ENCODE measurements around the gene ARHGAP22.

Gene ARHGAP22

DNA sequence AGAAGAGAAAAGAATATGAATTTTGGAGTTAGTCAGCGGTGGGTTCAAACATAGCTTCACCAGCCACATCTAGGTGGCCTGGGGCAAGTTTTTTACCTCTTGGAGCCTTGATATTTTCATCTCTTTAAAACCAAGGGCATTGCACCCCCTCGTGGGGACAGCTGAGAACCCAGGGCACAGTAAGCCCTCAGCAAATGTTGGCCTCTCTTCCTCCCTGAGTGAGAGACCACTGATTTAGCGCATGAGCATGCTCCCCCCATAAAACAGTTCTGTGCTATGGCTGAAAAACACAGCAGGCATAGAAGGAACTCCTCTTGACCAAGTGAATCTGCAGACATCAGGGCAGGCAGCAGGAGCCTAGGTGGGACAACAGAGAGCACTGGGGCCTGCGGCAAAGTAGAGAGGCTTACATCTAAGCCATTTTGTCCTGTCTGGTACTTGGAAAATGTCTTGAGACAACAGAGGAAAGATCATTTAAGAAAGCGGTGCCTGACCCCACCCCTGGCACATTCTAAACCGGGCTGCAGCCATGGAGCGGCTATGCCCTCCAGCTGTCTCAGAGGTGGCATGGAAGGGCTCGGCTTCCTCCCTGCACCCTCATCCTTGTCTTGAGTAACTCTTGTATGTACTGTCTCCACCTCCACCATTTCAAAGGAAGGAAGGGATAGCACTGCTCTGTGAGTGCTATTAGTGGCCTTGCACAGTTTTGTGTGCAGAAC is 94.7 kb downstream of the ARHGAP22 start:
- H3K9me3 ChIP-seq (ENCODE audit: control insufficient read depth in 5 of 5, low read length in 5 of 5): peaks cover 0 to 8% (median 0%) of the 10 kb centered on the region in 5 donors
- H3K27ac ChIP-seq (ENCODE audit: low read depth, low read length): no peak overlapping the region
- peaks cover 5 to 32% (median 13%) of the 10 kb centered on the region in 5 donors for H3K4me1 ChIP-seq (ENCODE audit: control insufficient read depth in 5 of 5, insufficient read depth in 5 of 5, low read length in 5 of 5)
- no peaks in the 10 kb centered on the region for H3K27me3 ChIP-seq (ENCODE audit: control insufficient read depth in 5 of 5, insufficient read depth in 4 of 5, low read length in 5 of 5)
- no peak overlapping the region for H3K4me3 ChIP-seq (ENCODE audit: low read depth in 1 of 5, low read length in 5 of 5)
- H3K9ac ChIP-seq (ENCODE audit: low read length in 5 of 5): no peak overlapping the region
- no peaks in the 10 kb centered on the region for H3K36me3 ChIP-seq (ENCODE audit: control insufficient read depth in 5 of 5, insufficient read depth in 5 of 5, low read length in 5 of 5)

GRCh38 chr10:48508791-48509772 is 95.8 kb downstream of the ARHGAP22 start:
- Histone ChIP-seq H3K27ac (ENCODE audit: low read depth, low read length) (no peak overlapping the region), H3K27me3 (ENCODE audit: control insufficient read depth in 5 of 5, insufficient read depth in 4 of 5, low read length in 5 of 5) (no peaks in the 10 kb centered on the region), H3K4me1 (ENCODE audit: control insufficient read depth in 5 of 5, insufficient read depth in 5 of 5, low read length in 5 of 5) (peaks cover 5 to 32% (median 13%) of the 10 kb centered on the region in 5 donors), H3K9ac (ENCODE audit: low read length in 5 of 5) (no peak overlapping the region), H3K4me3 (ENCODE audit: low read depth in 1 of 5, low read length in 5 of 5) (no peak overlapping the region), H3K9me3 (ENCODE audit: control insufficient read depth in 5 of 5, low read length in 5 of 5) (peaks cover 0 to 4% (median 0%) of the 10 kb centered on the region in 5 donors), H3K36me3 (ENCODE audit: control insufficient read depth in 5 of 5, insufficient read depth in 5 of 5, low read length in 5 of 5) (no peaks in the 10 kb centered on the region)

- no peak overlapping the region for H3K4me3 ChIP-seq (ENCODE audit: low read depth in 1 of 5, low read length in 5 of 5)
- H3K4me1 ChIP-seq (ENCODE audit: control insufficient read depth in 5 of 5, insufficient read depth in 5 of 5, low read length in 5 of 5): peaks cover 5 to 32% (median 13%) of the 10 kb centered on the region in 5 donors
- no peaks in the 10 kb centered on the region for H3K9me3 ChIP-seq (ENCODE audit: control insufficient read depth in 5 of 5, low read length in 5 of 5)
- no peak overlapping the region for H3K27ac ChIP-seq (ENCODE audit: low read depth, low read length)
- no peaks in the 10 kb centered on the region for H3K36me3 ChIP-seq (ENCODE audit: control insufficient read depth in 5 of 5, insufficient read depth in 5 of 5, low read length in 5 of 5)
- no peak overlapping the region for H3K9ac ChIP-seq (ENCODE audit: low read length in 5 of 5)
- no peaks in the 10 kb centered on the region for H3K27me3 ChIP-seq (ENCODE audit: control insufficient read depth in 5 of 5, insufficient read depth in 4 of 5, low read length in 5 of 5)
Observed at GRCh38 chr10:48507933-48508790, 96.7 kb downstream of the ARHGAP22 start.

DNA sequence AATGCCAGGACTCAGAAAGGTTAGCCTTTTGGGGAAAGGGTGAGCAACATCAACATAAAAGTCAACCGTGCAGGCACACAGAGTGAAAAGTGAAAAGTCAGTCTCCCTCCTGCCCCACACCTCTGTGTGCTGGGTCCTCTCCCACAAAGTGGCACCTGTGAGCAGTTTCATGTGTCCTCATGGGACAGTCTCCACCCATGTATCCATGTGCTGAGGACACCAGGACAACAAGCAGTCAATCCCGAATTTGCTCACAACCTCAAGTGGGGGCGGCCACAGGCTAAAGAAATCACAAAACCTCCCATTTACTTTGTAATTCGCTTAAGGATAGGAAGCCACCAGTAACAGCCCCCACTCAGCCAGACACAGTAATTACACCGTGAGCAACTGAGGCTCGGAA is 97.4 kb downstream of the ARHGAP22 start:
- H3K27ac ChIP-seq (ENCODE audit: low read depth, low read length): no peak overlapping the region
- H3K9ac ChIP-seq (ENCODE audit: low read length in 5 of 5): no peak overlapping the region
- no peaks in the 10 kb centered on the region for H3K36me3 ChIP-seq (ENCODE audit: control insufficient read depth in 5 of 5, insufficient read depth in 5 of 5, low read length in 5 of 5)
- H3K4me1 ChIP-seq (ENCODE audit: control insufficient read depth in 5 of 5, insufficient read depth in 5 of 5, low read length in 5 of 5): peaks cover 5 to 30% (median 13%) of the 10 kb centered on the region in 5 donors
- no peaks in the 10 kb centered on the region for H3K9me3 ChIP-seq (ENCODE audit: control insufficient read depth in 5 of 5, low read length in 5 of 5)
- no peak overlapping the region for H3K4me3 ChIP-seq (ENCODE audit: low read depth in 1 of 5, low read length in 5 of 5)
- no peaks in the 10 kb centered on the region for H3K27me3 ChIP-seq (ENCODE audit: control insufficient read depth in 5 of 5, insufficient read depth in 4 of 5, low read length in 5 of 5)

- Histone ChIP-seq H3K27me3 (ENCODE audit: control insufficient read depth in 5 of 5, insufficient read depth in 4 of 5, low read length in 5 of 5) (no peaks in the 10 kb centered on the region), H3K36me3 (ENCODE audit: control insufficient read depth in 5 of 5, insufficient read depth in 5 of 5, low read length in 5 of 5) (no peaks in the 10 kb centered on the region), H3K4me1 (ENCODE audit: control insufficient read depth in 5 of 5, insufficient read depth in 5 of 5, low read length in 5 of 5) (peaks cover 5 to 23% (median 13%) of the 10 kb centered on the region in 5 donors), H3K9me3 (ENCODE audit: control insufficient read depth in 5 of 5, low read length in 5 of 5) (no peaks in the 10 kb centered on the region), H3K9ac (ENCODE audit: low read length in 5 of 5) (no peak overlapping the region), H3K27ac (ENCODE audit: low read depth, low read length) (no peak overlapping the region), H3K4me3 (ENCODE audit: low read depth in 1 of 5, low read length in 5 of 5) (no peak overlapping the region)
Observed at GRCh38 chr10:48506147-48506917, 98.5 kb downstream of the ARHGAP22 start.

- H3K4me1 ChIP-seq (ENCODE audit: control insufficient read depth in 5 of 5, insufficient read depth in 5 of 5, low read length in 5 of 5): peaks cover 5 to 23% (median 13%) of the 10 kb centered on the region in 5 donors
- H3K9ac ChIP-seq (ENCODE audit: low read length in 5 of 5): no peak overlapping the region
- no peaks in the 10 kb centered on the region for H3K9me3 ChIP-seq (ENCODE audit: control insufficient read depth in 5 of 5, low read length in 5 of 5)
- no peak overlapping the region for H3K27ac ChIP-seq (ENCODE audit: low read depth, low read length)
- H3K27me3 ChIP-seq (ENCODE audit: control insufficient read depth in 5 of 5, insufficient read depth in 4 of 5, low read length in 5 of 5): no peaks in the 10 kb centered on the region
- no peaks in the 10 kb centered on the region for H3K36me3 ChIP-seq (ENCODE audit: control insufficient read depth in 5 of 5, insufficient read depth in 5 of 5, low read length in 5 of 5)
- no peak overlapping the region for H3K4me3 ChIP-seq (ENCODE audit: low read depth in 1 of 5, low read length in 5 of 5)
Observed at GRCh38 chr10:48505394-48506112, 99.3 kb downstream of the ARHGAP22 start.

DNA sequence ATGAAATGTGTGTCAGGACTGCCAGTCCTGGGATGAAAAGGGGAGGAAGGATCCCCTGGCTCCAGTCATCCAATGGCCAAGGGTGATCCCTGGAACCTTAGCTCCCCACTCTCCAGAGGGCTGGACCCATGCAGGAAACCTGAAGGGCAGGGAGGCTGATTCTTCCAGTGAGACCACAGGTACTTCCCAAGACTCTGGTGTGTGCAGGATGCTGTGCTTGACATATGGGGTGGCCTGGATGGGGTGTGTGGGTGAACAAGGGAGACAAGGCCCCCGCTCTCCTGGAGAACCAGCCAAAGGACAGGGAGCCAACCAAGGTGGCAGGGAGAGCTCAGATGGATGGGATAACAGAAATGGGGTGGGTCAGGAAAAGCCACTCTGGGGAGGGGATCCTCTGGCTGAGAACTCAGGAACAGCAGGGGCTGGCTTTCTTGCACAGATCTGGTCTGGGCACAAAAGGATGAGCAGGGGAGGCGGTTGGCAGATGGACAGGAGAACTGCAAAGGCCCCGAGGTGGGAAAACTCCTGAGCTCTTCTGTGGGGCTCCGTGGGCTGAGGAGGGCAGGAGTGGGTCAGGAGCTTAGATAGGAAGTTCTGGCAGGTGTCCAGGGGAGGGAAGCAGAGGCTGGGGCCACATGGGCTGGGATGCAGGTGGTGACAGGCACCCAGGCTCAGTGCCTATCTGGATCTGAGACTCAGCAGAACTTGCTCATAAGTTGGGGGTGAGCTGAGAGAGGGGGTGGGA is 100.6 kb downstream of the ARHGAP22 start:
- Histone ChIP-seq H3K9ac (ENCODE audit: low read length in 5 of 5) (no peak overlapping the region), H3K4me3 (ENCODE audit: low read depth in 1 of 5, low read length in 5 of 5) (no peak overlapping the region), H3K9me3 (ENCODE audit: control insufficient read depth in 5 of 5, low read length in 5 of 5) (no peaks in the 10 kb centered on the region), H3K27me3 (ENCODE audit: control insufficient read depth in 5 of 5, insufficient read depth in 4 of 5, low read length in 5 of 5) (no peaks in the 10 kb centered on the region), H3K4me1 (ENCODE audit: control insufficient read depth in 5 of 5, insufficient read depth in 5 of 5, low read length in 5 of 5) (peaks cover 5 to 20% (median 13%) of the 10 kb centered on the region in 5 donors), H3K36me3 (ENCODE audit: control insufficient read depth in 5 of 5, insufficient read depth in 5 of 5, low read length in 5 of 5) (no peaks in the 10 kb centered on the region), H3K27ac (ENCODE audit: low read depth, low read length) (no peak overlapping the region)

DNA sequence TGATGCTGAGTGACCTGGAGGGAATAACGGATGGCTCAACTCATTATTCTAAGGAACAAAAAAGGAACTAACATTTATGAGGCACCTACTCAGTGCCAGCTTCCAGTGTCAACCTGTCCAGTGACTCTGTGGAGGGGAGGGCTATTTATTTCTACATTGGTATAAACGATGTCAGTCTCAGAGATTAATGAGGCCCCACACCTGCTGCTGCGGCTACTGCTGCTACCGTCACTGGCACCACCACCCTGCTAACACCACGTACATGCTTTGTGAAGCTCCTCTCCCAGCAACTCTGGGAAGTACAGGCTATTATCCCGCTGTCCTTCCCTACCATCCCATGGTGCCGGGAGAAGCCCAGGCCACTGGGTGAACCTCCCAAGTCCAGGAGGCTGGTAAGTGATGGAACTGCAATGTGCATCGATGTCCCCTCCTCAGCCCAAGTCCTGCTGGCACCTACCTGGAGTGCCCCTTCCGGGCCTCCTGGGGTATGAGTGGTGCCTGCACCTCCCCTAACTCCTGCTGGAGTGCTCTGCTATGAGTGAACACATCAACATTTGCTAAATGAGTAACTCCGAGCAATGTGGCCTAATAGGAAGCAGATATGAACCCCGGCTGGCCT is 101.5 kb downstream of the ARHGAP22 start:
- Histone ChIP-seq H3K4me1 (ENCODE audit: control insufficient read depth in 5 of 5, insufficient read depth in 5 of 5, low read length in 5 of 5) (peaks cover under 1 to 11% (median 4%) of the 10 kb centered on the region in 5 donors), H3K9ac (ENCODE audit: low read length in 5 of 5) (no peak overlapping the region), H3K4me3 (ENCODE audit: low read depth in 1 of 5, low read length in 5 of 5) (no peak overlapping the region), H3K27me3 (ENCODE audit: control insufficient read depth in 5 of 5, insufficient read depth in 4 of 5, low read length in 5 of 5) (no peaks in the 10 kb centered on the region), H3K36me3 (ENCODE audit: control insufficient read depth in 5 of 5, insufficient read depth in 5 of 5, low read length in 5 of 5) (no peaks in the 10 kb centered on the region), H3K9me3 (ENCODE audit: control insufficient read depth in 5 of 5, low read length in 5 of 5) (no peaks in the 10 kb centered on the region), H3K27ac (ENCODE audit: low read depth, low read length) (no peak overlapping the region)
